Spinal cord (tissue), 10 donors: Measurements from ENCODE around the gene DLL3. TPM values are rescaled to one million over a fixed set of nuclear protein-coding genes. Genes with fewer than 3 reads are reported as not detected.
"Not testable (repeated sequence)": the region's sequence is repeated elsewhere in the genome, so short reads cannot be mapped to it uniquely, and the experiment has no call there.

Source experiments
- DNase-seq, 6 donors: peaks; one replicate each; pipeline versions ENCODE4 v3.0.0 to v3.0.0-alpha.2; 2013 to 2015; ENCODE audit warnings: low spot score in 6 of 6, low read depth in 4 of 6
- H3K27ac ChIP-seq: one replicate; pipeline ENCODE4 v1.5.1; 2013; ENCODE audit warnings: low read depth, low read length, control low read depth
- H3K27me3 ChIP-seq: one replicate; pipeline ENCODE4 v1.6.1; 2013; ENCODE audit warnings: low read length; ENCODE audit not compliant: control insufficient read depth, insufficient read depth
- H3K36me3 ChIP-seq: one replicate; pipeline ENCODE4 v1.6.1; 2013; ENCODE audit warnings: low read length; ENCODE audit not compliant: control insufficient read depth, insufficient read depth
- H3K4me1 ChIP-seq: one replicate; pipeline ENCODE4 v1.6.1; 2013; ENCODE audit warnings: low read length; ENCODE audit not compliant: control insufficient read depth, insufficient read depth
- H3K4me3 ChIP-seq: one replicate; pipeline ENCODE4 v1.5.1; 2013; ENCODE audit warnings: low read depth, low read length, control low read depth
- H3K9me3 ChIP-seq: one replicate; pipeline ENCODE4 v1.6.1; 2013; ENCODE audit warnings: low read length; ENCODE audit not compliant: control insufficient read depth, insufficient read depth
- WGBS: methylation state at CpG from one replicate; pipeline ENCODE4 v1.1.5; 2013; ENCODE audit warnings: missing lambda C conversion rate; ENCODE audit not compliant: insufficient coverage; 5-methylcytosine and 5-hydroxymethylcytosine counted together
- long read RNA-seq, 4 donors: transcript quantifications; one replicate each; lab custom pipeline, GENCODE V29; 2026
- polyA plus RNA-seq, 2 donors: library from polyadenylated mRNA; unstranded; fragments of 120-200 nt; gene quantifications; one replicate each; pipeline ENCODE4 v1.2.1, GENCODE V29; 2013; ENCODE audit not compliant: insufficient read length in 2 of 2
- total RNA-seq, 2 donors: library from RNA; depleted of rRNA in 1 of 2; stranded (reverse); fragments of 120-200 nt in 1 of 2; fragments of >200 nt in 1 of 2; gene quantifications; one replicate each; pipeline versions ENCODE4 v1.2.3 to v1.2.4, GENCODE V29; 2013 to 2014
- donor health status: healthy.

Gene DLL3
- total RNA-seq (10 to 100 TPM in 1 of 2 donors, 1 to 10 TPM in 1; 8.3 to 16.8 TPM), polyA plus RNA-seq (10 to 100 TPM; 46.3 to 56.0 TPM)
- long read RNA-seq, donor 1, transcript DLL3-202 (9 exons, 2,055 nt) = major isoform, 12 of 54 reads
- long read RNA-seq, donor 1, partial matches to known transcripts = 39 of 54 reads
- long read RNA-seq, donor 1, other reads (novel, unspliced or antisense) = 0 of 54 reads
- long read RNA-seq, donor 2, transcript DLL3-202 (9 exons, 2,055 nt) = major isoform, 6 of 24 reads
- long read RNA-seq, donor 2, partial matches to known transcripts = 18 of 24 reads
- long read RNA-seq, donor 2, other reads (novel, unspliced or antisense) = 0 of 24 reads
- long read RNA-seq, donor 3, partial matches to known transcripts = 14 of 19 reads
- long read RNA-seq, donor 3, other reads (novel, unspliced or antisense) = 0 of 19 reads
- long read RNA-seq, donor 4, partial matches to known transcripts = 5 of 5 reads
- long read RNA-seq, donor 4, other reads (novel, unspliced or antisense) = 0 of 5 reads

DNA sequence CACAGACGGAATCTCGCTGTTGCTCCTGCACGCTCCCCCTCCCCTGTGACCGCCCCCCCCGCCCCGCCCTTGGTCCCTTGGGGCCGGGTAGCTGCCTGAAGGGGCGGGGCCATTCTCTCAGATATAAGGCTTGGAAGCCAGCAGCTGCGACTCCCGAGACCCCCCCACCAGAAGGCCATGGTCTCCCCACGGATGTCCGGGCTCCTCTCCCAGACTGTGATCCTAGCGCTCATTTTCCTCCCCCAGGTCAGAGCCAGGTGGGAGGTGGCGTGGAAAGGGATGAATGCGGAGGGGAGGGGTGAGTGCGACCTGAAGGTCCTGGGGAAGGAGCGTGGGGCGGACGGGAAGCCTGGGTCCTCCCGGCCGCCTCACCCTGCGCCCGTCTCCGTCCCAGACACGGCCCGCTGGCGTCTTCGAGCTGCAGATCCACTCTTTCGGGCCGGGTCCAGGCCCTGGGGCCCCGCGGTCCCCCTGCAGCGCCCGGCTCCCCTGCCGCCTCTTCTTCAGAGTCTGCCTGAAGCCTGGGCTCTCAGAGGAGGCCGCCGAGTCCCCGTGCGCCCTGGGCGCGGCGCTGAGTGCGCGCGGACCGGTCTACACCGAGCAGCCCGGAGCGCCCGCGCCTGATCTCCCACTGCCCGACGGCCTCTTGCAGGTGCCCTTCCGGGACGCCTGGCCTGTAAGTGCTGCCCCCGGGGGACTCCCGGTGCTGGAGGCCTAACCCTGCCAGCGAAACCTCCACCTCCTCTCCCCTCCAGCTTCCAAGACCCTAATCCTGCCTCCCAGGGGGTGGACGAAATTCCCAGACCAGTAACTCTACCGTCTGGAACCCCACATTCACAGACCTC is at the start of gene DLL3:
DLL3 (plus strand) TSS at position 150 of the 845 bp plus-strand sequence; CDS start at position 178, 28 bp downstream.
- Histone ChIP-seq H3K27ac (peak within 1 kb of the TSS; percentile 63), H3K9me3 (no peaks in the 10 kb centered on the region), H3K36me3 (peaks cover 5% of the 10 kb centered on the region), H3K27me3 (peaks cover 20% of the 10 kb centered on the region), H3K4me3 (peak within 1 kb of the TSS; percentile 31), H3K4me1 (peaks cover 35% of the 10 kb centered on the region)
- WGBS = under 1% methylated on average over 51 of the region's 60 CpGs
- DNase-seq = peak in 2 of 6 donors; percentile 69 to 77

GRCh38 chr19:39449116-39449797 is 49.5 kb upstream of the DLL3 start:
- 90% methylated on average over 3 of the region's 8 CpGs for WGBS
- peaks cover 16% of the 10 kb centered on the region for H3K4me1 ChIP-seq
- H3K27me3 ChIP-seq = no peaks in the 10 kb centered on the region
- peaks cover 51% of the 10 kb centered on the region for H3K36me3 ChIP-seq
- no peak overlapping the region for H3K27ac ChIP-seq
- no peak overlapping the region for H3K4me3 ChIP-seq
- no peaks in the 10 kb centered on the region for H3K9me3 ChIP-seq
- DNase-seq = no peak

- not testable (repeated sequence) for H3K27me3 ChIP-seq, DNase-seq, H3K4me1 ChIP-seq, H3K9me3 ChIP-seq, H3K27ac ChIP-seq, H3K4me3 ChIP-seq
- 98% methylated on average over 8 of the region's 8 CpGs for WGBS
- H3K36me3 ChIP-seq = peaks cover 52% of the 10 kb centered on the region
These were observed 47.5 kb upstream of the DLL3 start for GRCh38 chr19:39451257-39451656.

DNA sequence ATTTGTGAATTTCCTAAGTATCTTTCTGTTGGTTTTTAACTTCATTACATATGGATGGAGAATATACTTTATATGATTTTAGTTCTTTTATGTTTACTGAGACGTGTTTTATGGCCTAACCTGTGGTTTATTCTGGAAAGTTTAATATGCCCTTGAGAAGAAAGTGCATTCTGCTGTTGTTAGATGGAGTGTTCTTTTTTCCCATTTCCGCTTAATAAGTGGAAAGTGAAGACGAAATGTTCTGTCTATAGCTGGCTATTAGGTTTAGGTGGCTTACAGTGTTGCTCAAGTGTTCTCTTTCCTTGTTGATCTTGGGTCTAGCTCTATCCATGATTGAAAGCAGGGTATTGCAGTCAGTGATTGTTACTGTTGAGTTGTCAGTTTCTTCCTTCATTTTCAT is 35.3 kb upstream of the DLL3 start:
- 93% methylated on average over 3 of the region's 3 CpGs for WGBS
- peaks cover 81% of the 10 kb centered on the region for H3K36me3 ChIP-seq

DNA sequence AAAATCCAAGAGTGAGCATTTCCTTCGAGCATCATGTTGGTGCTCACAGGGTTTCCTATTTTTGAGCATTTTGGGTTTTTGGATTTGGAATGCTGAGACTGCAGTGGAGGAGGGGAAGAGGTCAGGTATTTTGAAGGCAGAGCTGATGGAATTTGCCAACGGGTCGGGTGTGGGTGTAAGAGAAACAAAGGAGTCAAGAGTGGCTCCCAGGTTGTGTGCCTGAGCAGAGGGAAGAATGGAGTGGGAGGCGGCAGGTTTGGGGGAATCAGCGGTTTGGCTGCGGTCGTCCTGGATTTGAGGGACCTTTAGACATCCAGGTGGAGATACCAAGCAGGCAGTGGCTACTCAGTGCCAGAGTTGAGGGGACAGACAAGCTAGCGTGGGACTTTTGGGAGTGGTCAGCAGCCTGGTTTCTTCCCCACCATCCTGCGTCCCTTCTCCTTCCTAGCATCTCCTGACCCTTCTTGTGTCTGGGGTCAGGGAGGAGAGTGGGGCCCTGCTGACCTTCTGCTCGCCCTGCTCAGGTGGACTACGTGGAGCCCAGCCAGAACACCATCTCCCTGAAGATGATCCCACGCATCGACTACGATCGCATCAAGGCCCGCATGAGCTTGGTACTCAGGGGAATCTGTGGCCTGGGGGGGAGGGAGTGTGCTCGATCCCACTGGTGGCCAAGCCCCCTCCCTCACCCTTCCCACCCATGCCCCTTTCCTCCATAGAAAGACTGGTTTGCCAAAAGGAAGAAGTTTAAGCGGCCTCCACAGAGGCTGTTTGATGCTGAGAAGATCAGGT is 32.6 kb upstream of the DLL3 start:
- no peak for DNase-seq
- WGBS = 98% methylated on average over 8 of the region's 18 CpGs
- Histone ChIP-seq H3K36me3 (peaks cover 81% of the 10 kb centered on the region), H3K4me1 (no peaks in the 10 kb centered on the region), H3K27me3 (no peaks in the 10 kb centered on the region), H3K27ac (no peak overlapping the region), H3K4me3 (no peak overlapping the region), H3K9me3 (no peaks in the 10 kb centered on the region)

More for the DNA sequence above, 35.3 kb upstream of the DLL3 start:
- no peaks in the 10 kb centered on the region for H3K4me1 ChIP-seq
- DNase-seq = no peak
- no peak overlapping the region for H3K27ac ChIP-seq
- no peak overlapping the region for H3K4me3 ChIP-seq
- H3K9me3 ChIP-seq = no peaks in the 10 kb centered on the region
- H3K27me3 ChIP-seq = no peaks in the 10 kb centered on the region

DNA sequence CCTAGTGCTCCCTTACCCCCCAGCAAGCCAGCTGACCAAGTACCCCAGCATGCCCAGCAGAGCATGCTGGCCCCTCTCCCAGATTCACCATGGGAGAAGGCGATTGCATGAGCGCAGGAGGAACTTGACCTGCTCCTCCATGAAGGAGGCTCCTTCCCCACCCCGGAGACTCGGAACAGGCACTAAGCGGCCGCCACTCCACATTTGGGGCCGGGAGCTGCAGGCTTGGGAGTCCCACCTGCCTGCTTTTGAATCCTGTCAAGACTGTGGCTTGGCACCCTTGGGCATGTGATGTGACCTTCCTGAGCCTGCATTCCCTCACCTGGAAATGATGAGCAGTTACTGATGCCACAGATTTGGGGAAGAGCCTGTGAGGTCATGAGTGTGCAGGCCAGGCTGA is 30.8 kb upstream of the DLL3 start:
- Histone ChIP-seq H3K27me3 (no peaks in the 10 kb centered on the region), H3K4me1 (no peaks in the 10 kb centered on the region), H3K4me3 (no peak overlapping the region), H3K36me3 (peaks cover 91% of the 10 kb centered on the region), H3K9me3 (no peaks in the 10 kb centered on the region), H3K27ac (no peak overlapping the region)
- WGBS = 94% methylated on average over 7 of the region's 7 CpGs
- no peak for DNase-seq

GRCh38 chr19:39469036-39469435 is 29.7 kb upstream of the DLL3 start:
- H3K27ac ChIP-seq = no peak overlapping the region
- peaks cover 99% of the 10 kb centered on the region for H3K36me3 ChIP-seq
- 93% methylated on average over 8 of the region's 11 CpGs for WGBS
- H3K4me3 ChIP-seq = no peak overlapping the region
- H3K4me1 ChIP-seq = no peaks in the 10 kb centered on the region
- no peaks in the 10 kb centered on the region for H3K27me3 ChIP-seq
- no peak for DNase-seq
- H3K9me3 ChIP-seq = no peaks in the 10 kb centered on the region

DNA sequence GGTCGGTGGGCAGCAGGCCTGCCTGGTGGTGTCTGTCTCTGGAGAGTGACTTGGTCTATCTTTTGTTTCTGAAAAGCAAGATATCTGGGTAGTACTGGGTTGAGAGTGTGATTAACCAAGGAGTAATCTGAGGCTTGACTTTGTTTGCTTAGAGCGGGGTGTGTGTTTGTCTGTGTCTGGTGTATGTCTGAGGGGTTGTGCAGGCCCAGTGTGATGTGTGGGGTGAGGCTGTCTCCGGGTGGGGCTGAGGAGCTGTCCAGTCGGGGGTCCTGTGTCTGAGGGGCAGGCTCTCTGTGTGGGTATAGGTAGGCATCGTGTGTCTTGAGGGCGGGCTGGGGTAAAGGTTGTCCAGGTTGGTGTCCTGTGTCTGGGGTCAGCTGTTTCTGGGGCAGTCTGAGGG is 29.2 kb upstream of the DLL3 start:
- DNase-seq = no peak
- 90% methylated on average over 6 of the region's 6 CpGs for WGBS
- H3K4me3 ChIP-seq = no peak overlapping the region
- H3K27me3 ChIP-seq = no peaks in the 10 kb centered on the region
- no peaks in the 10 kb centered on the region for H3K9me3 ChIP-seq
- peaks cover 99% of the 10 kb centered on the region for H3K36me3 ChIP-seq
- H3K4me1 ChIP-seq = no peaks in the 10 kb centered on the region
- no peak overlapping the region for H3K27ac ChIP-seq
